H9 (cell line): Measurements from ENCODE around the gene VASN. TPM values are rescaled to one million over a fixed set of nuclear protein-coding genes. Genes with fewer than 3 reads are reported as not detected.

Experiments
- DNase-seq: peaks from one replicate; pipeline ENCODE4 v3.0.0-alpha.2; 2017
- H2AFZ ChIP-seq: one replicate; pipeline ENCODE4 v1.6.1; 2013; ENCODE audit warnings: mild to moderate bottlenecking, low read length, control low read depth, moderate library complexity
- H2AK5ac ChIP-seq: 2 replicates; pipeline ENCODE4 v1.6.1; 2013; ENCODE audit warnings: low read length, control low read depth, mixed read lengths; ENCODE audit not compliant: insufficient read length
- H2BK120ac ChIP-seq: one replicate; pipeline ENCODE4 v1.6.1; 2013; ENCODE audit warnings: low read depth, mild to moderate bottlenecking, low read length, control low read depth, inconsistent platforms; ENCODE audit not compliant: poor library complexity, severe bottlenecking
- H2BK12ac ChIP-seq: 2 replicates; pipeline ENCODE4 v1.6.1; 2013; ENCODE audit warnings: low read length, control low read depth, mixed read lengths, low read depth; ENCODE audit not compliant: insufficient read length
- H2BK15ac ChIP-seq: 2 replicates; pipeline ENCODE4 v1.6.1; 2013; ENCODE audit warnings: low read depth, low read length, control low read depth
- H2BK20ac ChIP-seq: one replicate; pipeline ENCODE4 v1.6.1; 2013; ENCODE audit warnings: low read depth, mild to moderate bottlenecking, low read length, control low read depth, inconsistent platforms; ENCODE audit not compliant: poor library complexity, severe bottlenecking
- H2BK5ac ChIP-seq: 2 replicates; pipeline ENCODE4 v1.6.1; 2013; ENCODE audit warnings: low read length, control low read depth, mixed read lengths; ENCODE audit not compliant: insufficient read length
- H3K14ac ChIP-seq: 2 replicates; pipeline ENCODE4 v1.6.1; 2013; ENCODE audit warnings: low read length, control low read depth; ENCODE audit not compliant: insufficient read depth
- H3K18ac ChIP-seq: 2 replicates; pipeline ENCODE4 v1.6.1; 2013; ENCODE audit warnings: low read depth, mild to moderate bottlenecking, mixed read lengths, low read length, control low read depth; ENCODE audit not compliant: insufficient read length
- H3K23ac ChIP-seq: 2 replicates; pipeline ENCODE4 v1.6.1; 2013; ENCODE audit warnings: low read length, control low read depth, mixed read lengths, low read depth; ENCODE audit not compliant: insufficient read length
- H3K23me2 ChIP-seq: 2 replicates; pipeline ENCODE4 v1.6.1; 2013; ENCODE audit warnings: low read depth, mild to moderate bottlenecking, mixed read lengths, low read length, control low read depth; ENCODE audit not compliant: insufficient read length, poor library complexity, severe bottlenecking
- H3K27ac ChIP-seq: 2 replicates; pipeline ENCODE4 v1.5.1; 2013; ENCODE audit warnings: low read length, control low read depth, mixed read lengths, low read depth; ENCODE audit not compliant: insufficient read length
- H3K27me3 ChIP-seq: 2 replicates; pipeline ENCODE4 v1.6.1; 2013; ENCODE audit warnings: low read length, control low read depth, inconsistent platforms; ENCODE audit not compliant: insufficient read depth
- H3K4ac ChIP-seq: 2 replicates; pipeline ENCODE4 v1.6.1; 2013; ENCODE audit warnings: low read depth, mild to moderate bottlenecking, control low read depth, inconsistent platforms, low read length, moderate library complexity
- H3K4me1 ChIP-seq: 2 replicates; pipeline ENCODE4 v1.6.1; 2013; ENCODE audit warnings: low read length, control low read depth, inconsistent platforms; ENCODE audit not compliant: insufficient read depth
- H3K4me2 ChIP-seq: 2 replicates; pipeline ENCODE4 v1.6.1; 2013; ENCODE audit warnings: low read length, control low read depth, mixed read lengths; ENCODE audit not compliant: insufficient read length, insufficient read depth
- H3K56ac ChIP-seq: 2 replicates; pipeline ENCODE4 v1.6.1; 2013; ENCODE audit warnings: low read depth, mild to moderate bottlenecking, mixed read lengths, low read length, control low read depth; ENCODE audit not compliant: insufficient read length
- H3K79me1 ChIP-seq: 2 replicates; pipeline ENCODE4 v1.6.1; 2013; ENCODE audit warnings: low read depth, mild to moderate bottlenecking, moderate library complexity, low read length, control low read depth, inconsistent platforms; ENCODE audit not compliant: insufficient read depth, poor library complexity, severe bottlenecking
- H3K79me2 ChIP-seq: 2 replicates; pipeline ENCODE4 v1.6.1; 2013; ENCODE audit warnings: low read length, control low read depth, inconsistent platforms; ENCODE audit not compliant: insufficient read depth
- H3K9ac ChIP-seq: 2 replicates; pipeline ENCODE4 v1.6.1; 2013; ENCODE audit warnings: low read length, control low read depth, mixed read lengths; ENCODE audit not compliant: insufficient read length; ENCODE audit errors: extremely low read depth
- H3K9me3 ChIP-seq: one replicate; pipeline ENCODE4 v1.6.1; 2013; ENCODE audit warnings: low read depth, low read length, inconsistent platforms; ENCODE audit not compliant: control insufficient read depth
- H3T11ph ChIP-seq: one replicate; pipeline ENCODE4 v1.6.1; 2013; ENCODE audit warnings: mild to moderate bottlenecking, low read length, control low read depth, inconsistent platforms
- H4K20me1 ChIP-seq: one replicate; pipeline ENCODE4 v1.6.1; 2013; ENCODE audit not compliant: control insufficient read depth, insufficient read length, insufficient read depth
- H4K5ac ChIP-seq: 2 replicates; pipeline ENCODE4 v1.6.1; 2013; ENCODE audit warnings: low read depth, mild to moderate bottlenecking, mixed read lengths, low read length, control low read depth; ENCODE audit not compliant: insufficient read length
- H4K8ac ChIP-seq: replicated peaks from 2 replicates; pipeline ENCODE4 v1.6.1; 2013; ENCODE audit warnings: low read length, control low read depth, mixed read lengths, low read depth; ENCODE audit not compliant: insufficient read length
- H4K91ac ChIP-seq: 2 replicates; pipeline ENCODE4 v1.6.1; 2013; ENCODE audit warnings: low read depth, mild to moderate bottlenecking, moderate library complexity, mixed read lengths, low read length, control low read depth; ENCODE audit not compliant: insufficient read length
- H3K27ac Mint-ChIP-seq, 3 experiments: 2 replicates in 2 of 3; 3 replicates in 1 of 3; pipeline ENCODE4 v1.8.0; 2020 to 2021; ENCODE audit warnings: mixed read lengths in 3 of 3, mild to moderate bottlenecking in 1 of 3, moderate library complexity in 1 of 3
- H3K27me3 Mint-ChIP-seq: 2 replicates; pipeline ENCODE4 v1.8.0; 2021; ENCODE audit warnings: low read depth, mild to moderate bottlenecking, moderate library complexity, mixed read lengths
- H3K36me3 Mint-ChIP-seq, 3 experiments: 2 replicates in 2 of 3; 3 replicates in 1 of 3; pipeline ENCODE4 v1.8.0; 2020 to 2021; ENCODE audit warnings: low read depth in 3 of 3, mixed read lengths in 3 of 3; ENCODE audit not compliant: insufficient read depth in 1 of 3
- H3K4me1 Mint-ChIP-seq, 2 experiments: 2 replicates each; pipeline ENCODE4 v1.8.0; 2020; ENCODE audit warnings: mixed read lengths in 2 of 2
- H3K4me3 Mint-ChIP-seq, 2 experiments: 2 replicates in 1 of 2; 3 replicates in 1 of 2; pipeline ENCODE4 v1.8.0; 2020 to 2021; ENCODE audit warnings: mild to moderate bottlenecking in 2 of 2, mixed read lengths in 2 of 2, moderate library complexity in 1 of 2
- H3K9me3 Mint-ChIP-seq, 2 experiments: 2 replicates in 1 of 2; 3 replicates in 1 of 2; pipeline ENCODE4 v1.8.0; 2020; ENCODE audit warnings: mild to moderate bottlenecking in 2 of 2, mixed read lengths in 2 of 2, moderate library complexity in 1 of 2
- CTCF ChIP-seq: fragments of 200-600 bp; sonication (generic); conservative IDR thresholded peaks from 3 replicates; pipeline ENCODE4 v1.8.0; 2021; ENCODE audit warnings: antibody characterized with exemption, mild to moderate bottlenecking
- WGBS: extraction: QIAGEN DNeasy Blood & Tissue Kit; methylation state at CpG from one replicate; pipeline ENCODE4 v1.1.7; 2013; ENCODE audit warnings: missing lambda C conversion rate, low lambda C conversion rate, mixed read lengths; ENCODE audit not compliant: insufficient read length; ENCODE audit errors: extremely low coverage; 5-methylcytosine and 5-hydroxymethylcytosine counted together
- total RNA-seq: library from RNA; stranded (reverse); gene quantifications from 2 replicates; pipeline ENCODE4 v1.2.1, GENCODE V29; 2021

VASN gene
- total RNA-seq, 1 experiment from 2014 or later, result 11.0 TPM

GRCh38 chr16:4380119-4381063 lies 8.7 kb downstream of the VASN start:
- no peak overlapping the region for H3K18ac ChIP-seq
- Mint-ChIP-seq H3K4me1 (peaks cover 19 to 38% of the 10 kb centered on the region in 2 experiments), H3K9me3 (no peaks in the 10 kb centered on the region), H3K27ac (peak overlapping the region; percentile 44 to 80 (median 61); a peak in 3 of 7 replicates), H3K36me3 (peaks cover 0 to 5% (median 4%) of the 10 kb centered on the region in 3 experiments; a peak in 4 of 7 replicates), H3K27me3 (no peaks in the 10 kb centered on the region), H3K4me3 (no peak overlapping the region)
- H4K91ac ChIP-seq, result no peak overlapping the region
- DNase-seq, result no peak
- peaks cover 3% of the 10 kb centered on the region; the same call in 1 of the 2 replicates for H3K4me1 ChIP-seq
- H3K79me1 ChIP-seq, result no peaks in the 10 kb centered on the region
- H2BK5ac ChIP-seq, result no peak overlapping the region
- H4K8ac ChIP-seq, result no peak overlapping the region
- H2AK5ac ChIP-seq, result no peak overlapping the region
- no peak overlapping the region; the same call in 1 of the 2 replicates for H3K14ac ChIP-seq
- H2BK20ac ChIP-seq, result no peak overlapping the region
- H3K27ac ChIP-seq, result no peak overlapping the region
- H3K9ac ChIP-seq, result no peak overlapping the region
- no peak for TF ChIP-seq CTCF
- no peak overlapping the region for H3K56ac ChIP-seq
- no peak overlapping the region for H3T11ph ChIP-seq
- H2BK15ac ChIP-seq, result no peak overlapping the region
- H3K9me3 ChIP-seq, result no peaks in the 10 kb centered on the region
- no peaks in the 10 kb centered on the region for H3K23me2 ChIP-seq
- H3K23ac ChIP-seq, result no peak overlapping the region
- no CpG with 5 or more reads among the region's 26 CpGs for WGBS
- no peak overlapping the region for H4K5ac ChIP-seq
- no peak overlapping the region for H2AFZ ChIP-seq
- H3K79me2 ChIP-seq, result no peaks in the 10 kb centered on the region
- no peak overlapping the region for H2BK120ac ChIP-seq
- no peaks in the 10 kb centered on the region for H4K20me1 ChIP-seq
- H3K27me3 ChIP-seq, result no peaks in the 10 kb centered on the region
- no peak overlapping the region for H3K4me2 ChIP-seq
- H3K4ac ChIP-seq, result no peak overlapping the region
- no peak overlapping the region for H2BK12ac ChIP-seq
